HG03045 (cell line): ENCODE results near the gene NPPC.
"Not testable (repeated sequence)": the region's sequence is repeated elsewhere in the genome, so short reads cannot be mapped to it uniquely, and the experiment has no call there.

Source experiments
- ATAC-seq: cut with Tn5 transposase; IDR thresholded peaks from one replicate; pipeline ENCODE4 v1.9.1; 2021; ENCODE audit warnings: mild to moderate bottlenecking, moderate library complexity; ENCODE audit not compliant: unreplicated experiment

The NPPC gene

GRCh38 chr2:231922311-231923009, 3.7 kb downstream of the NPPC start:
- no peak for ATAC-seq

DNA sequence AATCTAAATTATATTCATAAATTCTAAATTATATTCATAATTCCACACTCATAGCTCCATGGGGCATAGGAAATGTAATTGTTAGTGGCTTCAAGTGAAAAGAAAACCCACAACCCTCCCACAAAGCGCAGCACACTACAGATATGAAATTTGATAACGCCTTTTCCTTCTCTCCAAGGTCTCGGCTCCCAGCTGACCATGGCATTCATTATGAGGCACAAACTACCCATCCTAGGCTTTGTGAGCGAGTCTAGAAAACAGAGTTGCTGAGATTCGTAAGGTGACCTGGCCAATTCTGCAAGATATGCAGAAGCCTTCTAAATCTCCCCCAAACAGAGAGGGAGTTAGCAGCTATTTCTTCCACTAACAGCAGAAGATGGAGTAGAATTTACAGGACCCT, 5.4 kb downstream of the NPPC start:
- no peak for ATAC-seq

DNA sequence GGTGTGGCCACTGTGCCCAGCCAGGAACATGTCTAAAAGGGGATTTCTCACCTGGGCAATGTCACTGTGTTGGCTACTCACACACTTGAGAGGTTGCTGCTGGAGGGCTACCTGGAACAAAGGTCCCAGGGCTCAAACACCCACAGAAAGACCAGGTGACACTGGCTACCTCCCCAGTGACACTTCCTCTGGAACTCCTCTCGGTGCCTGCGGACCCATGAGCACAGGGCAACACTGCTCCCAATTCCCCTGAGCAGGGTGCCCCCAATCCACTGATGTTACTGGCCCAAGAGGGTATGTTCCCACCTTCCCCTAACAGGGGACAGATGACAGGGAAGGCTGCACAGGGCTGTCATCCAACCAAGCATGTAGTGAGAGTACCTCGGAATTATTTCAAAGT, 5.8 kb downstream of the NPPC start:
- ATAC-seq: no peak

DNA sequence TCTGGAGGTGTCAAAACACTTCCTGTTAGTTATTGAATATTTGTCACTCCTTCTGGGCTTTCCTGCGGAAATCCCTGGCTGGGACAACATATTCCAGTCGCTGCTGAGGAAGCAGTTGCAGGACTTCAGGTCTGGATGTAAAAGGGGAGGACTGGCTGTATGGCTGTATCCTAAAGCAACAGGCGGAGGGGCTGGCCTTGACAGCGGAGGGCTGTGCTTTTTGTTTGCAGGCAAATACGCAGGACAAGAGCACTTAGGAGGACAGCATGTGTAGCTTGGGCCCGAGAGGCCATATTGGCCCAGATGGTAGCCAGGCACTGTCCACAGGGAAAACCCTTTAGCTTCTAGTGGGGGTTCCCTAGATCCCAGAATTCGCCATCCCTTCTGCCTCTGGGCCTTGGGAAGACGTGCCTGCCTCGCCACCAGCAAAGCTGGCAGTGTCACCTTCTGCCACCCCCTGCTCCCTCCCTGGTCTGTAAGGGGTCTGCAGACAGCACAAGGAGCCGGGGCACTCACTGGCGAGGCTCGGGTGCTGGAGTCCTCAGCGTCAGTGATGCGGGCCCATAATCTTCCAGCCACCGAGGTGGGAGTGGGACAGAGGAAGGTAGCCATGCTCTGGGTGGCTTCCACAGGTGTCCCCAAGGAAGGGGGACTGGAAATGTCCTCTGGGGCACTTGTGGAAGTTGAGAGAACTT, 6.7 kb downstream of the NPPC start:
- ATAC-seq: no peak

DNA sequence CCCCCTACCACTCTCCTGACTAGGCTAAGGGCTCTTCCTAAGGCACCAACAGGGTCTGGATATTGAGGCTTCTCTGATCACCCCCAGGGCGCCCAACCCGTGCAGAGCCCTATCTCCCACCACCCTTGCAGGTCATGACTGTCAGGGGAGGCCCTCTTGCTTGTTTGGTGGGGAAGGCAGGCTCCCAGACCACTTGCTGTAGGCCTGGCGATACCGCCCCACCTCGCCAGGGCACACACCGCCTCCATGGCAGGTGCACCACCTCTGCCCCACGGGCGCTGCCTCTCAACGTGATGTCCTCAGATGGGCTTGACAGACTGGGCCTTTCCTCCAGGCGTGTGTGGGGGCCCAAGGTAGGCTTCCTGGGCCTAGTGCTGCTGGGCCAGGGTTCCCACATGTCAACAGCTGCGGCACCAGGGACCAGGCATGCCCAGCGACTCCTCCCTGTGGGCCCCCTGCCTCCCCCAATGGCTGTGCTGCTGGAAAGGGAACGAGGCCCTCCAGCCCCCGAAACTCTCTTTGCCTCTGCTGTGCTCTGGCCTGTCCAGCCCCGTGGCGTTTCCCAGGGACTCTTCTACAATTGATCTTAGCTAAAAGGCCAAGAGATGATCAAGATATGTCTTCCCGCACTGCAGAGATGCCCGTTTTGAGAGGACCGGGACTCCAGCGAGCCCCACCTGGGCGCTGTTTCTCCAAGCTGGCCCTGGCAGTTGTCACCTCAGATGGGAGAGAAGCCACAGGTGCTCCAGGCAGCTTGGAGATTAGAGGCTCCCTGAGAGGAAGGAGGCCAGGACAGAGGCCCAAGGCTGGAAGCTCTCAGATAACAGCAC, 7.5 kb downstream of the NPPC start:
- ATAC-seq: no peak

GRCh38 chr2:231917280-231918066, 8.7 kb downstream of the NPPC start:
- no peak for ATAC-seq

- ATAC-seq: no peak
These were observed 12.0 kb downstream of the NPPC start for GRCh38 chr2:231914077-231914690.

- ATAC-seq: no peak
These were observed 14.8 kb downstream of the NPPC start for GRCh38 chr2:231911381-231911780.

DNA sequence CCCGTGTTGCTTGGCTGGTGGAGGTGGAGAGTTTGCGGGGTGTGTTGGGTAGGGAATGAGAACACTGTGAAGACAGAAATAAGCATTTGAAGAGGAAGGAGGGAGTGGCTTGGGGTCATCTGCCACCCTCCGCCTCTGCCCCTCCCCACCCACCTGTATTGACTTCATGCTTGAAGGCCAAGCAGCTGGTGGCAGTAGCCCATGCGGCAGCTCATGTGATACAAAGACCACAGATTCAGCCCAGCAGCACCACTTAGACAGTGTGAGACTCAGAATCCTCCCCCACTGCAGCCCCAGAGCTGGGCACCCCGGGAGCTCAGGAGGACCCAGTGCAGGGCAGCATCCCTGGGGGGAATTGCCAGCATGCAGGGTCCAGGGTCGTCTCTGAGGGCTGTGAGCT, 15.4 kb downstream of the NPPC start:
- ATAC-seq: no peak

DNA sequence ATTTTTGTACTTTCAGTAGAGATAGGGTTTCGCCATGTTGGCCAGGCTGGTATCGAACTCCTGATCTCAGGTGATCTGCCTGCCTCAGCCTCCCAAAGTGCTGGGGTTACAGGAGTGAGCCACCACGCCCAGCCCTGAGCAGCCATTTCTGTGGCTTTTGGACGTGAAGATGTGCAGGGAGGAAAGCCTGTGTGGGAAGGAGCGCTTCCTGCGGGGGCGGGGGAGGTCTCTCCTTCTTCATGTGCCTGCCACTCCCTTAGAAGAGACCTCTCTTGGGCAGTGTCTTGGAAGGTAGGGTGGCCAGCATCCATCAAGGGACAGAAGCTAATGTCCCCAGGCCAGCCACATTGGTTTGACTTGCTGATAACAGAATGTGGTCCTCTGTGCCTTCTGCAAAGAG, 16.0 kb downstream of the NPPC start:
- ATAC-seq: not testable (repeated sequence)

- ATAC-seq: no peak
These were observed 16.6 kb downstream of the NPPC start for GRCh38 chr2:231909631-231910030.

DNA sequence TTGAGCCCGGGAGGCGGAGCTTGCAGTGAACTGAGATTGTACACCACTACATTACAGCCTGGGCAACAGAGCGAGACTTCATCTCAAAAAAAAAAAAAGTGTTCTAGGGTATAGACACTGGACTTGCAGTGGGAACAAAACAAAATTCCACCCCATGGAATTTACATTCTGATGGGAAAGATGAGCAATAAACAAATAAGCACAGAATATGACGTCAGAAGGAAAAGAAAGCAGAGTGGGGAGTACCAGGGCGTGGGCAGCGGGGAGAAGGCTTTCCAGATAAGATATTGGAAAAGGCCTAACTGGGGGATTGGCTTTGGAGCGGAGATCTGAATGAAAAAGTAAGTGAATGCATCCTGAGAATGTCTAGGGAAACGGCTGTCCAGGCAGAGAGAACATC, 17.6 kb downstream of the NPPC start:
- ATAC-seq: no peak

DNA sequence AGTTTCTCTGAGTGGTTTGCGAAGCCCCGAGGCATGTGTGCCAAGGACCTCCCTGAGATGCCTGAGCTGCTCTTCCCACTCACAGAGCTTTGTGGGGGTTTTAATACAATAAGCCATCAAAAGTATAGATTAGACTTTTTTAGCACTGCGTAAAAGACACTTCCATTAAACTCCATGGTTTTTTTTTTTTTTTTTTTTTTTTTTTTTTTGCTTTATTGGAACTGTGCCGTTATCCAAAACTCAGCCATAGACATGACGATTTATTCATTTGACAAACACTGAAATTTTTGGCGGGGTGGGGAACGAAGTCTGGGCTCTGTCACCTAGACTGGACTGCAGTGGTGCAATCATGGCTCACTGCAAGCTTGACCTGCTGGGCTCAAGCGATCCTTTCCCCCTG, 18.4 kb downstream of the NPPC start:
- no peak for ATAC-seq

GRCh38 chr2:231905026-231905425, 21.2 kb downstream of the NPPC start:
- ATAC-seq: no peak

- ATAC-seq: no peak
These were observed 22.0 kb downstream of the NPPC start for GRCh38 chr2:231904161-231904611.

DNA sequence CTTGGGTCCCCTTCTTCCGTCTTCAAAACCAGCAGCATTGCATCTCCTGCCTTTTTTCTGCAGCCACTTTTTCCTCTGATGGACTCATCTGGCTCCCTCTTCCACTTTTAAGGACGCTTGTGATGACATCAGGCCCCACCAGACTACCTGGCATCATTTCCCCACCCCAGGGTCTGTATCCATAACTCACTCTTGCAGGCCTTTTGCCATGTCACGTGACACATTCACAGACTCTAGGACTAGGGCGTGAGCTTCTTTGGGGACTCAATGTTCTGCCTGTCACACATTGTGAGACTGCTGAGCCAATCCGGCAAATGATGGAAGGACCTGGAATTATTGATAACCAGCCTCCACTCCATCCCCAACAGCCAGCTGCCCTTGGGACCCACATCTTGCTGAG, 23.6 kb downstream of the NPPC start:
- ATAC-seq: no peak

DNA sequence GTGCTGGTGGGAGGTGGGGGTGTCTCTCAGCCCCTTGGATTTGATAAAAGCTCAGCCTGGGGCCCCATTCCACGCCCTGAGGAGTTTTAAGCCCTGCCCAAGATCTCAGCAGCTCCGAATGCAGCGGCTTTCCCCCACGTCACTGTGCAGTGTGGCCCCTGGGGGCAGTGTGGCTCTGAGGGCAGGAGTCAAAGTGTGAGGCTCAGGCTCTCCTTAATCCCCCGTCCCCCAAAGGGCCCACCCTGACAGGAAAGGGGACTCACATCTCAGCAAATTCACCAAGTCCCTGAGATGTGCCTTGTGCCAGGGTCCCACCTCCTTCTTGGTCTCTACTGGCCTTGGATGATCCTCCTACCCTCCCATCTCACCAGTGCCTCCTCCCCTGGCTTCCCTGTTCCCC, 25.2 kb downstream of the NPPC start:
- no peak for ATAC-seq

- no peak for ATAC-seq
These were observed 25.7 kb downstream of the NPPC start for GRCh38 chr2:231900486-231900942.

- ATAC-seq: no peak
These were observed 31.4 kb downstream of the NPPC start for GRCh38 chr2:231894566-231895380.

GRCh38 chr2:231891514-231891905, 34.7 kb downstream of the NPPC start:
- no peak for ATAC-seq
